ENCODE data around the gene VARS2.
"Not testable (repeated sequence)": the region's sequence is repeated elsewhere in the genome, so short reads cannot be mapped to it uniquely, and the experiment has no call there.

VARS2 gene

DNA sequence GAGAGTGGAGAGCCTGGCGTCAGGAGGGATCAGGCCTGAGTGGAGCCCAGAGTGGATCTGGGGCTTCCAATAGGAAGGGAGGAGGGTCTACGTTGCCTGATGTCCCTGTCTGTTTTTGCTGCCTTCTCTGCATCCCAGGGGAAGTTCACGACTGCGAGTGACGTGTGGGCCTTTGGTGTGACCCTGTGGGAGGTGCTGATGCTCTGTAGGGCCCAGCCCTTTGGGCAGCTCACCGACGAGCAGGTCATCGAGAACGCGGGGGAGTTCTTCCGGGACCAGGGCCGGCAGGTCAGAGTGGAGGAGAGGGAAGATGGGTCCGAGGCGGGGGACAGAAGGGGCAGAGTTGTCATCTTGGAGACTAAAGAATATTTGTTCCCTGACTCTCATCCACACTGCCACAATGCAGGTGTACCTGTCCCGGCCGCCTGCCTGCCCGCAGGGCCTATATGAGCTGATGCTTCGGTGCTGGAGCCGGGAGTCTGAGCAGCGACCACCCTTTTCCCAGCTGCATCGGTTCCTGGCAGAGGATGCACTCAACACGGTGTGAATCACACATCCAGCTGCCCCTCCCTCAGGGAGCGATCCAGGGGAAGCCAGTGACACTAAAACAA lies 15.2 kb upstream of the VARS2 start:
- DNase-seq (ENCODE audit: low spot score) = no peak

DNA sequence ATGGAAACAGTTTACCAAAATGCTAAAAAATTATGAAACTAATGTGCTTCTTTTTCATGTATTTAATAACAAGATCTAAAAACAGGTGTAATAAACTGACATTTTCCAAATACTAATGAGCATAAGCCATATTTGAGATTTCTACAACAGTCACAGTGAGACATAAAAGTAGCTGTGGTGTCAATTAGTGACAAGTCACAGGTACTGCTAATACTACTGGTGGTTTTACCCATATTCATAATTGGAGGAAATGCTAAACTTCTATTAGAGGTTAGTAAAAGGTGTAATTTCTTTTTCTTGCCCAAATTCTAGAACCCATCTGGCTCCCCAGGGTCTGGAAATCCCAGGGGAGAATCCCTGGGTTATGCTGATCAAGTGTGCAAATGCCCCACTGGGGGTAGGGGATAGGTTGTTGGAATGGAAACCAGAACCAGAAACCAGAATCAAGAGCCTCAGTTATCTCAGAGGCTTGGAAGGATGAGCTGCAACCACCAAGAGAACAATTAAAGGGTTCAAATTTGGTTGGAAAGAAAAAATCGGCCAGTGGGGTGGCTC lies 13.1 kb upstream of the VARS2 start:
- no peak for DNase-seq (ENCODE audit: low spot score)

- DNase-seq (ENCODE audit: low spot score) = no peak
Observed at GRCh38 chr6:30901436-30901835, 12.6 kb upstream of the VARS2 start.

DNA sequence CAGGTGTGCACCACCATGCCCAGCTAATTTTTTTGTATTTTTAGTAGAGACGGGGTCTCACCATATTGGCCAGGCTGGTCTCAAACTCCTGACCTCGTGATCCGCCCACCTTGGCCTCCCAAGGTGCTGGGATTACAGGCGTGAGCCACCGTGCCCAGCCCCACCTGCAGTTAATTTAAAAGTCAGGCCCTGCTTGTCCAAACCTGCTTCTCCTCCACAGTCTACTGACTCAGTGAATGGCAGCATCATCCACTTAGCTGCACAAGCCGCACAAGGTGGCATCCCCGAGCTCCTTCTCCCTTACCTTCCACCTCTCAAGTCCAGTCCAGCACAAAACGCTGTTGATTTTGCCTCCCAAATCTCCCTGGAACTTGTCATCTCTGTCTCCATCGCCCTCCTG lies 11.8 kb upstream of the VARS2 start:
- not testable (repeated sequence) for DNase-seq (ENCODE audit: low spot score)

DNA sequence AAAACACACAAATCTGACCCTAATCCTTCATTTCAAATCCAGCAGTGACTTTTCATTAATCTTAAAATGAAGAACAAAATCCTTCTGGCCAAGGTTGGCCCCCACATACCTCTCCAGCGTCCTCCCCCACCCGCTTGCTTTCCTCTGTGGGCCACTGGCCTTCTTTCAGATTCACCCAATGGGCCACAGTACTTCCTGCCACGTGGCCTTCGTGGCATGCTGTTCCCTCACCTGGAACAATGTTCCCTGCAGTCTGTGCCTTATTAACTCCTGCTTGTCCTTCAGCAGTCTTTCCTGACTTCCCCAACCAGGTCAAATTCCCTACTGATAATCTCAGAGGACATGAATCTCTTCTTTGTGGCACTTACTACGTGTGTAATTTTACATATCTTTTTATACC lies 11.3 kb upstream of the VARS2 start:
- no peak for DNase-seq (ENCODE audit: low spot score)

- DNase-seq (ENCODE audit: low spot score) = no peak
Observed at GRCh38 chr6:30903236-30903635, 10.8 kb upstream of the VARS2 start.

GRCh38 chr6:30907290-30907757 lies 6.7 kb upstream of the VARS2 start:
- DNase-seq (ENCODE audit: low spot score) = not testable (repeated sequence)

GRCh38 chr6:30907758-30908591 lies 6.1 kb upstream of the VARS2 start, which contains the start of gene GTF2H4:
Gene GTF2H4 (plus strand): TSS chr6:30908207.
- DNase-seq (ENCODE audit: low spot score) = peak; percentile 96

DNA sequence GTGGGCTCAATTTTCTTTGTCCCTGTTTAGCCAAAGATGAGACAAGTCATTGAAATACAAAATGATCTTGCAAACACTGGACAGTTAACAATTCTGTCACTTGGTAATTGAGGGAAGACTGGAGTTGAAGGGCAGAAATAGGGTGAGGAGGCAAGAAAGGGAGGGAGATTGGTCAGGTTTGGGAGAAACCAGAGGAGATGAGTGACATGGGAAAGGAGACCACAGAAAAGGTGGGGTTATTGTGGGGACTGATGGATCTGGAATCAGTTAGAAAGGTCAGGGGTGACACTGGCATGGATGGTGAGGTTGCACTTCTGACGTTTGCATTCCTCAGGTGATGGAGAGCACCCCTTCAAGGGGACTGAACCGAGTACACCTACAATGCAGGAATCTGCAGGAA lies 5.3 kb upstream of the VARS2 start:
- DNase-seq (ENCODE audit: low spot score) = no peak

- DNase-seq (ENCODE audit: low spot score) = not testable (repeated sequence)
Observed at GRCh38 chr6:30910473-30910872, 3.6 kb upstream of the VARS2 start.

GRCh38 chr6:30912746-30913520 lies 1.1 kb upstream of the VARS2 start:
- no peak for DNase-seq (ENCODE audit: low spot score)

DNA sequence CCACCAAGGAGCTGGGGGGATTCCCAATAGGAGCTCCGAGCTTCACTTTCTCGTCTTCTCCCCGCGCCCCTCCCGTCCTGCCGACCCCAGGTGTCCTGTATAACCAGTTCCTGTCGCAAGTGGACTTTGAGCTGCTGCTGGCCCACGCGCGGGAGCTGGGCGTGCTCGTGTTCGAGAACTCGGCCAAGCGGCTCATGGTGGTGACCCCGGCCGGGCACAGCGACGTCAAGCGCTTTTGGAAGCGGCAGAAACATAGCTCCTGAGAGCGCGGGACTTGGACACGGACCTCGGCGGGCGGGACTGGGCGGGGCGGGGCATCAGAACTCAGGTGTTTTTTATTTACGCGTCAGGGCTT lies 340 bp upstream of the VARS2 start:
- no peak for DNase-seq (ENCODE audit: low spot score)

GRCh38 chr6:30914854-30915590 lies 984 bp downstream of the VARS2 start:
- no peak for DNase-seq (ENCODE audit: low spot score)

DNA sequence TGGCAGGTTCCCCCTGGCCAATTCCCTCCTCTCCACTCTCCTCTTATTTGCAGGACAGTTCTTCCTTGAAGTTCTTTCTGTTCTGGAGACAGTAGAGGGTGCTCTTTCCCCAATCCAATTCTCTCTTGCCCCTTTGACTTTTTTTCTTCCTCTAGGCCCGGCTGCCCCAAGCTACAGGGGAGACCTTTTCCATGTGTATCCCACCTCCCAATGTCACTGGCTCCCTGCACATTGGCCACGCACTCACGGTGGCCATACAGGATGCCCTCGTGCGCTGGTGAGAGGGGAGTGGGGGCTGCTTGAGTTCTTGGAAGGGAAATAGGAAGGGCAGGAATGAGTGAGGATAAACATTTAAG lies 1.5 kb downstream of the VARS2 start:
- DNase-seq (ENCODE audit: low spot score) = peak; percentile 37

GRCh38 chr6:30917041-30917440 lies 3.0 kb downstream of the VARS2 start:
- DNase-seq (ENCODE audit: low spot score) = no peak

GRCh38 chr6:30917487-30917886 lies 3.4 kb downstream of the VARS2 start:
- no peak for DNase-seq (ENCODE audit: low spot score)

DNA sequence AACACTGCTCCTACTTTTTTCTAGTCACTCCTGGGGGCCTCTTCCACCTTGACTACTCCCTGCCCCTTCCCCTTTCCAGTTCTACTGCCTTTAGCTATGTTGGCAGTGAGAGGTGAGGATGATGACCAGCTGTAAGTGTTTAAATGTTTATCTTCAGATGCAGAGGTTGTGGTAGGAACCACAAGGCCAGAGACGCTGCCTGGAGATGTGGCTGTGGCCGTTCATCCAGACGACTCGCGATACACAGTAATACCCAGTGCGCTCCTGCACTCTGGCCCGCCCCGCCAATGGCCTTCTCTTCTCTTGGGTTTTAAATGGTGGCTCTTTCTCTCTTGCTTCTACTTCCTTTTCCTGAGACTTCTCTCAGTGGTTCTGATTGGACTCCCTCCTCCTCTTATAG lies 4.6 kb downstream of the VARS2 start:
- DNase-seq (ENCODE audit: low spot score) = no peak

GRCh38 chr6:30922447-30922852 lies 8.4 kb downstream of the VARS2 start:
- no peak for DNase-seq (ENCODE audit: low spot score)

DNA sequence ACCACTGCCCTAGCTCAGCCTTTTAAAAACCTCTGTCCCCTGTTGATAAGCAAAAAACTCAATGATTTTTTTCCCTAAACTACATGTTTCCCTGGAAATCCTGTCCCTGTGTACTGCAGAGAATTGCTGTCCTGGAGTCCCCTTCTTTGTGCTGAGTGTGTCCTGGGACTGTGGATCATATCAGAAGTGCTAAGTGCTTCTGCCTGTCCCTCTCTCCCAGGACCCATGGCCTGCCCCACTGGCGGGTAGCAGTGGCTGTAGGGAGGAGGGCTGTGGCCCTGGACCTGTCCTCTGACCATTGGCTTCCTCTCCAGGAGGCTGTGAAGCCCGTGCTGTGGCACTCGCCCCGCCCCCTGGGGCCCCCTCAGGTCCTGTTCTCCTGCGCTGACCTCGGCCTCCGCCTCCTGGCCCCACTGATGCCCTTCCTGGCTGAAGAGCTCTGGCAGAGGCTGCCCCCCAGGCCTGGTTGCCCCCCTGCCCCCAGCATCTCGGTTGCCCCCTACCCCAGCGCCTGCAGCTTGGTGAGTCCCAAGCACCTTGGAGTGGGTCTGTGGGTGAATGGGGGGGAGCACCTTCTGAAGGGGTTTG lies 10.1 kb downstream of the VARS2 start:
- not testable (repeated sequence) for DNase-seq (ENCODE audit: low spot score)

DNA sequence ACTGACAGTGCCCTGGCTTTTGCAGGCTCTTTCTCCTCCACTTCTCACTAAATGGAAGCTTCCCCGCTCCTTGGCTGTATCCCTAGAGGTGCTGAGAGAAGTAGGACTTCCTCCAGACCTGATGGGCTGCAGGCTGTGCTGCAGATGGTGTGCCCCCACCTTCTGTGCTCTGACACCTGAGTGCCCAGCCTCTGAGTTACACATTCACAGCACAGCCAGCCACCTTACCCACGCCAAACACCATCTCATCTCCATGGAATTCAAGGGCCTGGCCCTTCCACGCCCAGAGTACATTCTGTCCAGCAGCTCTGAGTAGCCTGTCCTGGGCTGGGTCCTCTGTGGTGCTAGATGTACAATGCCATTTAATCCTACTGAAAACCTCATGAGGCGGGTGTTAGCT lies 12.6 kb downstream of the VARS2 start:
- DNase-seq (ENCODE audit: low spot score) = no peak

- DNase-seq (ENCODE audit: low spot score) = not testable (repeated sequence)
Observed at GRCh38 chr6:30927080-30927479, 13.0 kb downstream of the VARS2 start.
